HCT116 (cell line): Measurements from ENCODE around the gene C12orf57. TPM values are rescaled to one million over a fixed set of nuclear protein-coding genes. Genes with fewer than 3 reads are reported as not detected.

Experiments
- ATAC-seq: fragments of 200-7000 bp; cut with Tn5 transposase; 2 replicates; pipeline ENCODE4 v1.9.1; 2020; ENCODE audit warnings: mild to moderate bottlenecking, moderate library complexity
- BruUV-seq: library from RNA; stranded (reverse); fragments of 400-500 nt; replicated peaks from 2 replicates; lab custom pipeline; 2021; lab: Mats Ljungman, UMichigan
- CTCF ChIA-PET: fragments of 300-600 bp; sonication (Branson Sonifier 250); formaldehyde crosslinking; loops from one replicate; lab custom pipeline; 2021; ENCODE audit warnings: antibody characterized with exemption; lab: Charles Lee
- POLR2A ChIA-PET: fragments of 300-600, 350-600 bp; sonication (Branson Sonifier 250); formaldehyde crosslinking; loops from one replicate; lab custom pipeline; 2021; ENCODE audit warnings: antibody characterized with exemption; lab: Charles Lee
- RAD21 ChIA-PET, 2 experiments: fragments of 300-600 bp; sonication (Branson Sonifier 250); formaldehyde crosslinking; loops; one replicate each; lab custom pipeline; 2023; ENCODE audit warnings: low total read pairs in 2 of 2; ENCODE audit not compliant: uncharacterized antibody in 2 of 2, unreplicated experiment in 2 of 2, low non-redundant PET in 1 of 2; lab: Charles Lee
- DNase-seq: peaks from one replicate; pipeline ENCODE4 v3.0.0-alpha.2; 2010; ENCODE audit warnings: low read depth, low spot score
- H2AFZ ChIP-seq: fragments of 200-600 bp; shearing (Covaris generic), sonication (generic); 2 replicates; pipeline ENCODE4 v1.6.1; 2017; ENCODE audit warnings: low read depth, mixed run types, mixed read lengths, antibody characterized with exemption, low read length; ENCODE audit not compliant: poor library complexity, severe bottlenecking
- H3K27ac ChIP-seq: 2 replicates; pipeline ENCODE4 v1.5.1; 2012; ENCODE audit warnings: low read depth, low read length
- H3K27me3 ChIP-seq: fragments of 200-600 bp; sonication (generic); 2 replicates; pipeline ENCODE4 v1.6.1; 2016; ENCODE audit warnings: mixed run types, low read length, mixed read lengths; ENCODE audit not compliant: insufficient read depth
- H3K36me3 ChIP-seq, 2 experiments: fragments of 200-500 bp in 1 of 2; fragments of 200-600 bp in 1 of 2; sonication (Bioruptor generic) in 1 of 2; sonication (generic) in 1 of 2; 2 replicates each; pipeline versions ENCODE4 v1.5.1 to v1.6.1; 2014 to 2016; ENCODE audit warnings: low read length in 2 of 2, inconsistent platforms in 1 of 2, mixed read lengths in 1 of 2, mixed run types in 1 of 2; ENCODE audit not compliant: insufficient read depth in 2 of 2, control insufficient read depth in 1 of 2
- H3K4me1 ChIP-seq, 2 experiments: fragments of 200-600 bp in 1 of 2; sonication (generic) in 1 of 2; 2 replicates each; pipeline versions ENCODE4 v1.5.1 to v1.6.1; 2012 to 2017; ENCODE audit warnings: low read length in 2 of 2, inconsistent platforms in 1 of 2, mild to moderate bottlenecking in 1 of 2, mixed read lengths in 1 of 2, mixed run types in 1 of 2, moderate library complexity in 1 of 2; ENCODE audit not compliant: insufficient read depth in 2 of 2, control insufficient read depth in 1 of 2
- H3K4me2 ChIP-seq: fragments of 200-600 bp; sonication (generic); 2 replicates; pipeline ENCODE4 v1.6.1; 2017; ENCODE audit warnings: mixed run types, low read length, mixed read lengths
- H3K4me3 ChIP-seq, 2 experiments: fragments of 200-600 bp in 1 of 2; sonication (generic) in 1 of 2; replicated peaks in 1 of 2; 2 replicates each; pipeline ENCODE4 v1.5.1; 2011 to 2016; ENCODE audit warnings: low read length in 2 of 2, control low read depth in 1 of 2, low read depth in 1 of 2, mild to moderate bottlenecking in 1 of 2, mixed read lengths in 1 of 2, mixed run types in 1 of 2
- H3K79me2 ChIP-seq: fragments of 200-600 bp; sonication (generic); 2 replicates; pipeline ENCODE4 v1.6.1; 2017; ENCODE audit warnings: mild to moderate bottlenecking, mixed run types, low read length, moderate library complexity, mixed read lengths; ENCODE audit not compliant: insufficient read depth
- H3K9ac ChIP-seq: fragments of 200-600 bp; sonication (generic); 2 replicates; pipeline ENCODE4 v1.6.1; 2016; ENCODE audit warnings: low read length, mixed read lengths
- H3K9me2 ChIP-seq: fragments of 200-600 bp; sonication (generic), shearing (Covaris generic); 2 replicates; pipeline ENCODE4 v1.6.1; 2017; ENCODE audit warnings: mixed run types, mild to moderate bottlenecking, moderate library complexity; ENCODE audit not compliant: insufficient read depth
- H3K9me3 ChIP-seq, 2 experiments: fragments of 200-500 bp in 1 of 2; fragments of 200-600 bp in 1 of 2; sonication (Bioruptor generic) in 1 of 2; sonication (generic) in 1 of 2; 2 replicates each; pipeline ENCODE4 v1.6.1; 2014 to 2017; ENCODE audit warnings: low read length in 2 of 2, mixed read lengths in 2 of 2, inconsistent platforms in 1 of 2, low read depth in 1 of 2, mild to moderate bottlenecking in 1 of 2, mixed run types in 1 of 2, moderate library complexity in 1 of 2; ENCODE audit not compliant: control insufficient read depth in 1 of 2, insufficient read depth in 1 of 2
- H4K20me1 ChIP-seq: fragments of 200-600 bp; sonication (generic), shearing (Covaris generic); 2 replicates; pipeline ENCODE4 v1.6.1; 2017; ENCODE audit warnings: mixed run types, mild to moderate bottlenecking, moderate library complexity; ENCODE audit not compliant: insufficient read depth
- CBX3 ChIP-seq: IDR thresholded peaks from 2 replicates; pipeline ENCODE4 v1.6.1; 2012; ENCODE audit warnings: low read depth
- CEBPB ChIP-seq: IDR thresholded peaks from 2 replicates; pipeline ENCODE4 v1.6.1; 2012; ENCODE audit warnings: low read depth
- POLR2A ChIP-seq: IDR thresholded peaks from 2 replicates; pipeline ENCODE4 v1.7.0; 2011; ENCODE audit warnings: borderline replicate concordance; ENCODE audit not compliant: insufficient read depth, insufficient read length; ENCODE audit errors: extremely low read depth
- ZBTB33 ChIP-seq: IDR thresholded peaks from 2 replicates; pipeline ENCODE4 v1.6.1; 2011; ENCODE audit warnings: mild to moderate bottlenecking, low read length, moderate library complexity; ENCODE audit not compliant: insufficient replicate concordance; ENCODE audit errors: extremely low read depth
- intact Hi-C: fragments of 100-400 bp; cut with micrococcal nuclease; formaldehyde crosslinking; loops from 2 replicates; pipeline ENCODE4 v1.10.0; 2022
- total RNA-seq: library from RNA; stranded (reverse); gene quantifications from one replicate; pipeline ENCODE4 v1.2.1, GENCODE V29; 2021; ENCODE audit not compliant: unreplicated experiment

The C12orf57 gene
- total RNA-seq, 1 experiment from 2014 or later = 202 TPM

- Histone ChIP-seq H3K4me1 (peaks cover 25 to 53% of the 10 kb centered on the region in 2 experiments), H2AFZ (no peak overlapping the region), H3K36me3 (peaks cover 2 to 6% of the 10 kb centered on the region in 2 experiments; a peak in 2 of 4 replicates), H3K79me2 (peaks cover 54% of the 10 kb centered on the region), H3K9me3 (no peaks in the 10 kb centered on the region), H3K9me2 (no peaks in the 10 kb centered on the region), H3K27me3 (no peaks in the 10 kb centered on the region), H3K27ac (peak overlapping the region; percentile 99), H3K4me3 (peak overlapping the region; percentile 79 to 92), H4K20me1 (no peaks in the 10 kb centered on the region), H3K9ac (peak overlapping the region; percentile 96), H3K4me2 (peak overlapping the region; percentile 93)
- ChIA-PET RAD21 (no interaction called here), CTCF (no interaction called here), POLR2A (interaction anchor here (2.3 to 5.1 kb wide), 3 partner anchors 10 to 33 kb away, joined by 7 to 96 read pairs (median 15); partner anchors contain the start of genes C12orf57 and RNU7-1)
- DNase-seq (no peak), ATAC-seq (no peak)
- intact Hi-C loops = loop anchor here (5.0 kb wide), 1 partner anchor 56 kb away; the partner anchor contains the start of gene SPSB2
- no TSS peak for BruUV-seq
- TF ChIP-seq CBX3 (no peak), POLR2A (peak; percentile 27)
These were observed 15.7 kb upstream of the C12orf57 start for GRCh38 chr12:6928022-6928702.

DNA sequence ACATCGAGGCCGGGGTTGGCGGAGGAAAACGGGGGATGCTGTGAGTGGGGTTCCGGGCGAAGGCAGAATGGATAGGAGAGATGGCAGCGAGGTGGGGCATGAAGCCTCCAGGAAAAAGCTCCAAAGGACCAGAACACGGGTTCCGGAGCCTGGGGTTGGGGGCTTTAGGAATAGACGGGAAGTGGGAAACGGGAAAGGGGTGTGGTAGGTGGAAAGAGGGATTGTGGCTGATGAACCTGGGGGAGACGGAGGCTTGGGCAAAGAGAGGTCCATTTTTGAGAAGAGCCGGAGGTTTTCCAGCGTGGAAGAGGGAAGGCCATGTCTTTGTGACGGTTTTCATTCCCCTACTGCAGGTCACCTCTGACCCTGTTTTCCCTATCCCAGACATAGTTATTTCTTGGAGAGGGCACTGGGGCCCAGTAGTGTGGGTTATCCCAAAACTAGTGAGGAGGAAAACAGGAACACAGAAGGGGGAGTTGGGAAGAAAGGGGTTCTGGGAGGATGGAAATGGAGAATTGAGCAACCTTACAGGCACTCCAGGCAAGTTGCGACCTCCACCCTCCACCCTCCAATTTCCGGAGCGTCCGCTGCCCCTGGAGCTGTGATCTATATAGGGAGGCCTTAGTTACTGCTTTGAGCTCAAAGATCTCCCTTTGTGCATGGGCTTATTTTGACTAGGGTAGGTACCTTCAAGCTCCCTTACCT is 15.0 kb upstream of the C12orf57 start:
- Histone ChIP-seq H3K9me2 (no peaks in the 10 kb centered on the region), H3K9ac (peak overlapping the region; percentile 96), H3K4me2 (peak overlapping the region; percentile 93), H3K4me3 (peak overlapping the region; percentile 79 to 92), H3K36me3 (peaks cover 2 to 13% of the 10 kb centered on the region in 2 experiments; a peak in 2 of 4 replicates), H3K27ac (peak overlapping the region; percentile 71), H3K27me3 (no peaks in the 10 kb centered on the region), H2AFZ (no peak overlapping the region), H3K79me2 (peaks cover 61% of the 10 kb centered on the region), H3K9me3 (no peaks in the 10 kb centered on the region), H4K20me1 (no peaks in the 10 kb centered on the region), H3K4me1 (peaks cover 25 to 52% of the 10 kb centered on the region in 2 experiments)
- DNase-seq (no peak), ATAC-seq (no peak)
- TF ChIP-seq POLR2A (peak; percentile 13), ZBTB33 (no peak), CEBPB (no peak)
- ChIA-PET POLR2A (interaction anchor here (5.1 kb wide), 1 partner anchor 16 kb away, joined by 96 read pairs; the partner anchor contains the start of genes C12orf57 and RNU7-1), RAD21 (no interaction called here), CTCF (interaction anchor here (0.7 kb wide), 1 partner anchor 9 kb away, joined by 3 read pairs; no protein-coding TSS in a partner anchor)
- no TSS peak for BruUV-seq
- intact Hi-C loops = loop anchor here (5.0 kb wide), 1 partner anchor 57 kb away; the partner anchor contains the start of gene SPSB2
